Measurements from ENCODE around the gene MRPS12. TPM values are rescaled to one million over a fixed set of nuclear protein-coding genes. Genes with fewer than 3 reads are reported as not detected.

Gene MRPS12
- total and polyA plus RNA-seq, 9 of the 15 experiments (the other 6 are each of a cell fraction or from before 2014, with no cell fraction given), result 8.1 to 174 (median 52.0) TPM

- TF ChIP-seq CREB3 (tag; conservative IDR thresholded peaks at IDR 0.05; ENCODE audit: low read depth), result no peak
Observed at GRCh38 chr19:38921420-38922274, 9.1 kb upstream of the MRPS12 start (continued).

- Histone ChIP-seq H4K20me1 (replicated peaks; ENCODE audit: control insufficient read depth, insufficient read depth, low read length) (no peaks in the 10 kb centered on the region), H2AFZ (ENCODE audit: low read depth, low read length) (no peak overlapping the region), H3K9me1 (ENCODE audit: control insufficient read depth, insufficient read depth, low read length) (no peaks in the 10 kb centered on the region), H3K27me3 (ENCODE audit: control insufficient read depth in 2 of 2, insufficient read depth in 2 of 2, low read length in 2 of 2) (no peaks in the 10 kb centered on the region), H3K36me3 (ENCODE audit: control insufficient read depth, insufficient read depth, low read length) (peaks cover 50% of the 10 kb centered on the region; the same call in 1 of the 3 replicates), H3K9me3 (replicated peaks; ENCODE audit: control insufficient read depth, insufficient read depth, low read depth, low read length) (no peaks in the 10 kb centered on the region), H3K27ac (ENCODE audit: extremely low read depth, low read depth, low read length) (no peak overlapping the region), H3K9ac (ENCODE audit: insufficient read depth in 1 of 2, low read depth in 2 of 2, low read length in 2 of 2) (peak overlapping the region in 1 of 2 experiments; percentile 35; a peak in 1 of 4 replicates), H3K4me2 (ENCODE audit: insufficient read depth, low read length) (no peak overlapping the region), H3K79me2 (ENCODE audit: control insufficient read depth, insufficient read depth, low read length) (peaks cover 3% of the 10 kb centered on the region; the same call in 1 of the 3 replicates), H3K4me1 (replicated peaks in 1 of 2; ENCODE audit: control insufficient read depth in 2 of 2, insufficient read depth in 2 of 2, low read length in 2 of 2) (peaks cover 0 to 31% of the 10 kb centered on the region in 2 experiments; a peak in 3 of 5 replicates), H3K4me3 (no peak overlapping the region)
- DNase-seq (ENCODE audit: extremely low read depth in 1 of 4, low spot score in 3 of 4), result peak in 2 of 4 experiments; percentile 13
- ChIA-PET CTCF (ENCODE audit: low intra/inter-chr PET ratio) (no interaction called here), POLR2A (interaction anchor here (1.1 kb wide), 1 partner anchor 8 kb away, joined by 3 read pairs; the partner anchor contains the start of genes MRPS12 and SARS2)
- ATAC-seq, result no peak
- TF ChIP-seq POLR2AphosphoS2 (IDR thresholded peaks at IDR 0.05; ENCODE audit: low read length) (no peak), CBFA2T3 (IDR thresholded peaks at IDR 0.05) (peak; percentile 24; the same call in 1 of the 2 replicates), CHD2 (IDR thresholded peaks at IDR 0.05; ENCODE audit: low read depth, low read length) (peak; percentile 68)
- no TSS peak for BruUV-seq (replicated peaks)
- in situ Hi-C loops (cut with MboI), result loop anchor here (10.0 kb wide), 1 partner anchor 398 kb away; no protein-coding TSS in a partner anchor
- no peak for FAIRE-seq
- WGBS (ENCODE audit: insufficient coverage, low coverage, missing lambda C conversion rate), result 59% methylated on average over 5 of the region's 5 CpGs
- intact Hi-C loops (cut with micrococcal nuclease), result no loop called here
Observed at GRCh38 chr19:38922482-38922881, 8.3 kb upstream of the MRPS12 start.
